VCaP (cell line): ENCODE measurements around the gene PPOX.
A peak's percentile ranks its signal among the peaks of the same experiment; 100 is the strongest.

ENCODE experiments used
- H3K27ac ChIP-seq: fragments of 450-650 bp; 2 replicates; pipeline ENCODE4 v1.5.1; 2017
- TF ChIP-seq, protein P1 (sequence below): fragments of 450-650 bp; conservative IDR thresholded peaks from 2 replicates; pipeline ENCODE4 v1.5.1; 2017; ENCODE audit warnings: mild to moderate bottlenecking, moderate library complexity

The PPOX gene

GRCh38 chr1:161200421-161200991 lies 34.3 kb downstream of the PPOX start:
- TF ChIP-seq, protein P1, sequence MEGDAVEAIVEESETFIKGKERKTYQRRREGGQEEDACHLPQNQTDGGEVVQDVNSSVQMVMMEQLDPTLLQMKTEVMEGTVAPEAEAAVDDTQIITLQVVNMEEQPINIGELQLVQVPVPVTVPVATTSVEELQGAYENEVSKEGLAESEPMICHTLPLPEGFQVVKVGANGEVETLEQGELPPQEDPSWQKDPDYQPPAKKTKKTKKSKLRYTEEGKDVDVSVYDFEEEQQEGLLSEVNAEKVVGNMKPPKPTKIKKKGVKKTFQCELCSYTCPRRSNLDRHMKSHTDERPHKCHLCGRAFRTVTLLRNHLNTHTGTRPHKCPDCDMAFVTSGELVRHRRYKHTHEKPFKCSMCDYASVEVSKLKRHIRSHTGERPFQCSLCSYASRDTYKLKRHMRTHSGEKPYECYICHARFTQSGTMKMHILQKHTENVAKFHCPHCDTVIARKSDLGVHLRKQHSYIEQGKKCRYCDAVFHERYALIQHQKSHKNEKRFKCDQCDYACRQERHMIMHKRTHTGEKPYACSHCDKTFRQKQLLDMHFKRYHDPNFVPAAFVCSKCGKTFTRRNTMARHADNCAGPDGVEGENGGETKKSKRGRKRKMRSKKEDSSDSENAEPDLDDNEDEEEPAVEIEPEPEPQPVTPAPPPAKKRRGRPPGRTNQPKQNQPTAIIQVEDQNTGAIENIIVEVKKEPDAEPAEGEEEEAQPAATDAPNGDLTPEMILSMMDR: no peak
- H3K27ac ChIP-seq: peak overlapping the region; percentile 92; the same call in 1 of the 2 replicates

DNA sequence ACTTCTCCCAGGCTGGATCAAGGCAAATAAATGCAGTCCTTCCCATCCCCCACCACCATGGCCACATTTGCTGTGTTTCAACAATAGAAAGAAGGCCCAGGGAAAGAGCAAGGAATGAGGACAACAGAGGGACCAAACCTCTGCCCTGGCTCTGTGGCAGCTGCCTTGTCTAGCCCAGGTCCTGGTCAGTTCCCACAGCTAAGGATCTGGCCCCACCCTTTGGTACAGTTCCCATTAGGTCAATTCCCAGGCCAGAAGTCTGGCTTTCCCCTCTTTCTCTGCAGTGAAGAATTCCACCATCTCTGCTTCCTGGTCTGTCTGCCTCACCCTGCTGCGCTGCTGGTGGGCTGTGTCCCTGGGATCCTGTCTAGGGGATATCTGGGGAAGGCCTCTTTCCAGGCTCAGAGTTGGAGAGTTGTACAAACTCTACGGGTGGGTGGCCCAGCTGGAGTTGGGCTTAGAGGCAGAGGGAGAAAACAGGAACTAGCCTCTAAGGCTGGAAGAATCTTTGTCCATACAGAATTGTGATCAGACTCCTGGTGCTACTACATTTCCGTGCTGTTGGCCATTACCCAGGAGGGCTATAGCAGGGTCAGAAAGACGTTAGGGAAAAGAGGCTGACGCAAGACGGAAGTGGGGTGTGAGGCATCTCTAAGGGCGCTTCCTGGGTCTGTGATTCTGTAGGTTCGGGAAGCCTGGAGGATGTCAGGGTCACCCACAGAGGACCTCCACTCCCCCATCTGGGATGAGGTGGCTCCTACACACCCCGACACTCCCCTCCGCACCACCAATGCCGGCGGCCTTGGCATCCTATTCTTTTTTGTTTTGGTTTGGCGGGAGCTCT lies 35.0 kb downstream of the PPOX start:
- H3K27ac ChIP-seq: peak overlapping the region; percentile 92
- TF ChIP-seq, protein P1: no peak

DNA sequence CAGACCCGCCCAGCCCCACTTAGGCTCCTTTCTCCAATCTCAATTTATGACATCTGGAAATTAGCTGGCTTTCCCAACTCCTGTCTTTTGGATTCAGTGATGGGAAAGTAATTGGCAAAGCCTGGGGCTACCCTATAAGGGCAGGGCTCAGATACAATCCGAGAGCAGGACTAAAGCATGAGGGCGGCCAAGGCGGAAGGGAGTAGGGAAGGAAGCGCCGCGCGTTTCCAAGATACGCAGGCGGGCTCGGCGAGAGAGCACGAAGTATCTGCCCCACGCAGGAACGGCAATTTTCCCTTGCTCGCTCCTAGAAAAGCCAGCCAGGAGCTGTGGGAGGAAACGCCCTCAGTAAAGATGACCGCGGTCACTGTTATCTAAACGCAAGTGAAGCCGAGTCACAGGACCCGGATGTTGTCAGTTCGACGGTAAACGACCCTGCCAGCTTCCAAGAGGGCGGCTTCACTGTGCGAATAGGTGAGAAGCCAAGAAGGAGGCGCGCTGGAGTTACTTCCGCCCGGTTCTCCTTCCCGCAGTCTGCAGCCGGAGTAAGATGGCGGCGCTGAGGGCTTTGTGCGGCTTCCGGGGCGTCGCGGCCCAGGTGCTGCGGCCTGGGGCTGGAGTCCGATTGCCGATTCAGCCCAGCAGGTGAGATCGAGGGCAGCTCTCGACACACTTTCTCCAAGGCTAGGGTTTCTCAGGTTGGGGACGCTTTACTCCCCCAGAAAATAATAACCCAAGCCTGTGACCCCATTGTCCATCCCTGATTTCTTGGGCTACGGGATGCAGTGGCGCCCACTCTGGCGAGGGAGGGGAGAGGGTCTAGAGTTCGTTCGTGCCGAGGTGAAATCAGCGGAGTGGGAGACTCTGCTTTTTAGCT lies 35.8 kb downstream of the PPOX start, which contains the start of gene NDUFS2:
TSS of gene NDUFS2 (plus strand) at position 532 of the 877 bp plus-strand sequence. CDS start at position 551, 19 bp downstream.
- peak within 1 kb of the TSS; percentile 92 for H3K27ac ChIP-seq
- TF ChIP-seq, protein P1: peak; percentile 42

DNA sequence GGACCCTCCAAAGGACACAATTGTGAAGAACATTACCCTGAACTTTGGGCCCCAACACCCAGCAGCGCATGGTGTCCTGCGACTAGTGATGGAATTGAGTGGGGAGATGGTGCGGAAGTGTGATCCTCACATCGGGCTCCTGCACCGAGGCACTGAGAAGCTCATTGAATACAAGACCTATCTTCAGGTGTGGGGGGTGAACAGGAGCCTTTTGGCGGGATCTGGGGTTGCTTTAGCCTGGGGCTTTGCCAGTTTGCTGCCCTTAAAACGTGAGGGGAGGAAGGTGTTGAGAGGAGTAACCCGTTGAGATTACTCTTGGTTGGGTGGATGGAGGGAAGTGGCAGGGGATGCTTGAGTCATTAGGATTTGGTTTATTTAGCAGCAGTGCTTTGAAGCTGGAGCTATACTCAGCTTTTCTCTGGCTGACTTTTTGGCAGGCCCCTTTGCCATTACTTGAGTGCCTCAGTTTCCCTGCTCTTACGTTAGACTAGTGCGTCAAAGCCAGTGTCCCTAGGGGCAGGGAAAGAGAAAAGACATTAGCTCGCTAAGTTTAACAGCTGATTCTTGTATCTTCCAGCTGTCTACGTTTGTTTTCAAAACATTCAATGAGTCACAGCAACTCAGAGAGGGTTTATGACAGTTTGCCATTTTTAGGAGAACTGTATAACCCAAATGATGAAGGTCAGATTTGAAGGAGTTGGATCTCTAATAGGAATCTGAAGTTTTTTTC lies 40.4 kb downstream of the PPOX start:
- no peak overlapping the region for H3K27ac ChIP-seq

GRCh38 chr1:161207173-161207572 lies 40.9 kb downstream of the PPOX start:
- TF ChIP-seq, protein P1: no peak
- no peak overlapping the region for H3K27ac ChIP-seq

More for the DNA sequence above, 40.4 kb downstream of the PPOX start:
- TF ChIP-seq, protein P1: no peak

- H3K27ac ChIP-seq: no peak overlapping the region
- TF ChIP-seq, protein P1: peak; percentile 93
These were observed 43.7 kb downstream of the PPOX start for GRCh38 chr1:161209790-161210409.
